DMS53 treated with DMSO at 0.1 percent for 48 hours (cell line): ENCODE results near the gene SRM.
"Not testable (repeated sequence)": the region's sequence is repeated elsewhere in the genome, so short reads cannot be mapped to it uniquely, and the experiment has no call there.

Experiments
- DNase-seq: peaks from one replicate; lab custom pipeline; 2025; ENCODE audit not compliant: unreplicated experiment; lab: John Stamatoyannopoulos, UW

Gene SRM

DNA sequence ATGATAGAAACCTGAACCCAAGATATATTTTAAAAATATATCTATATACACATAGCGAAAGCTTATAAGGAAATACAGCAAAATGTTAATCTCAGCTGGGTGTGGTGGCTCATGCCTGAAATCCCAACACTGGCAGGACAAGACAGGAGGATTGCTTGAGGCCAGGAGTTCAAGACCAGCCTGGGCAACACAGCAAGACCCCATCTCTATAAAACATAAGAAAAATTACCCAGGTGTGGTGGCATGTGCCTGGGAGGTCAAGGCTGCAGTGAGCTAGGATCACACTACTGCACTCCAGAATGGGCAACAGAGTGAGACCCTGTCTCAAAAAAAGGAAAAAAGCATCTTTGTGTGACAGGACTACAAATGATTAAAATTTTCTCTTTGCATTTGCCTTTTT is 6.0 kb upstream of the SRM start:
- no peak for DNase-seq

DNA sequence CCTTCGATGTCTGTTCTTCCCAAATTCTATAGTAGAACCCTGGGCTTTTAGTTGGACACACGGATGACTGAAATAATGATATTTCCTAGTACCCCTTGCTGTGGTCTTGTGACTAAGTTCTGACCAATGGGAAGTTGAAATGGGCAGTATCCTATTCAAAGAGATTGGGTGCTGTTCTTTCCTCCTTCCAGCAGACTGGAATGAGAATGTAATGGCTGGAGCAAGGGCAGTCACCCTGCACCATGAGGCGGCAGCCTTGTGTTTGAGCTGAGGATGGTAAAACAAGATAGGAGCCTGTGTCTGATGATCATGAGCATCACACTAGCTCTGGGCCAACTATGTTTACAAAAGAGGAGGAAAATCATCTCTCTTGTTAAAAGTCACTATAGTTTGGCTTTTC is 5.1 kb upstream of the SRM start:
- no peak for DNase-seq

DNA sequence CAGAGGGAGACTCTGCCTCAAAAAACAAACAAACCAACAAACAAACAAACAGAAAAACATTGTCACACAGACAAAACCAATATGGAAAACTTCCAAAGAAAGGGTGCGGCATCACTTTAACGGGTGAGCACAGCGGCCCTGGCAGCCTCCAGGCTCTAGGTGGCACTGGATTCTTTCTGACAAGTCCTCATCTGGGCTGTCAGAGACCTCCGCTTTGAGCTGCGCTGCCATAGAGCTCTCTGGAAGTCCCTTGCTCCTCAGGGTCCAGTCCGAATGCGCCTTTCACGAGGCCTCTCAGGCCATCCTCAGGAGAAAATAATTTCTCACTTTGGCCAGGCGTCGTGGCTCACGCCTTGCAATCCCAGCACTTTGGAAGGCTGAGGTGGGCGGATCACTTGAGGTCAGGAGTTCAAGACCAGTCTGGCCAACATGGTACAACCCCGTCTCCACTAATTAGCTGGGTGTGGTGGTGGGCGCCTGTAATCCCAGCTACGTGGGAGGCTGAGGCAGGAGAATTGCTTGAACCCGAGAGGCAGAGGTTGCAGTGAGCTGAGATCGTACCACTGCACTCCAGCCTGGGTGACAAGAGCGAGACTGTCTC is 4.2 kb upstream of the SRM start:
- not testable (repeated sequence) for DNase-seq

DNA sequence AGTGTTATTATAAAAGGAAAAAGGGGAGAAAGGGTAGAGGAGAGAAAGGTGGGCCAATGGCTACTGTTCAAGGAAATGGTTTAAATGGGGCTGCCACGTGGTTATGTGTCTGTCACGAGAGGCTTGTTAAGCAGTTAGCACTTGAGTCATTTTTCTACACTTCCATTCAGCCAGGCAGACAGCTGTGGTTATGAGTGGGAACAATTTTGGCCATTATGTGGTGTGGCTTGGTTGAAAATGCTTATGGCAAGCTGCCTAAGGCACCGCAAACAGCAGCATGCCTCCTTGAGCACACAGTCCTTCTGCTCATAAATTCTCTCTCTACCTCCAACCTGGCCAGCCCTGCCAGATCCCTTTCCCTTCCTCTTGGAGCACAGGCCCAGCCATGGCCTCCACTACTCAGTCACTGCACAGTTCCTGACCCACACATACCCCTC is 3.2 kb upstream of the SRM start:
- no peak for DNase-seq

DNA sequence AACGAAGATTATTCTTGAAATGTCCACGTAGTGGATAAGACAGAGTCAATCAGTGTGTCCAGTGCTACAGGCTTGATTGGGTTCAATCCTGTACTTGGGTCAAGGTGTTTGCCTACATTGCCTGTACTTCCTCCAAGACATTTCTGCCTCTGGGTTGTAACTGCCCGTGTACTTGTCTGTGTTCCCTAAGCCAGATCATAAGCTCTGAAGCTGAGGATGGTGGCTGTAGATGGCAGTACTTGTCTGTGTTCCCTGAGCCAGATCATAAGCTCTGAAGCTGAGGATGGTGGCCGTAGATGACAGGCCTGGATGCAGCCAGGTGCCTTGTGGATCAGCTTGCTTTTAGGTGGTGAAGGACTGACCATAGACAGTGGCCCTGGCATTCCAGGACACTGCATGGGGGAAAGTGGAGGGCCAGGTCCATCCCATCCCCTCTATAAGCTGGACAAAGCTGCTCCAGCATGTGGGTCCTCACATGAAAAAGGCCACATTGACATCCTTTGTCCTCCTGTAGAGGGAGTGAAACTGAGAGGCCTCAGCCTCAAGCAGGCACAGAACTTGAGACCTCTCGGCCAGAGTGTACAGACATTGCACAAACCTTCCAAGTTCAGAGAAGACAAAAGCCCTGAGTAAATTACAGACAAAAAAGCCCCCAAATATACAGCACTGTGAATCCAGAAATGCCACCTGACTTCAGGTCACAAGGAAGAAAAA is 2.0 kb upstream of the SRM start:
- DNase-seq = no peak

DNA sequence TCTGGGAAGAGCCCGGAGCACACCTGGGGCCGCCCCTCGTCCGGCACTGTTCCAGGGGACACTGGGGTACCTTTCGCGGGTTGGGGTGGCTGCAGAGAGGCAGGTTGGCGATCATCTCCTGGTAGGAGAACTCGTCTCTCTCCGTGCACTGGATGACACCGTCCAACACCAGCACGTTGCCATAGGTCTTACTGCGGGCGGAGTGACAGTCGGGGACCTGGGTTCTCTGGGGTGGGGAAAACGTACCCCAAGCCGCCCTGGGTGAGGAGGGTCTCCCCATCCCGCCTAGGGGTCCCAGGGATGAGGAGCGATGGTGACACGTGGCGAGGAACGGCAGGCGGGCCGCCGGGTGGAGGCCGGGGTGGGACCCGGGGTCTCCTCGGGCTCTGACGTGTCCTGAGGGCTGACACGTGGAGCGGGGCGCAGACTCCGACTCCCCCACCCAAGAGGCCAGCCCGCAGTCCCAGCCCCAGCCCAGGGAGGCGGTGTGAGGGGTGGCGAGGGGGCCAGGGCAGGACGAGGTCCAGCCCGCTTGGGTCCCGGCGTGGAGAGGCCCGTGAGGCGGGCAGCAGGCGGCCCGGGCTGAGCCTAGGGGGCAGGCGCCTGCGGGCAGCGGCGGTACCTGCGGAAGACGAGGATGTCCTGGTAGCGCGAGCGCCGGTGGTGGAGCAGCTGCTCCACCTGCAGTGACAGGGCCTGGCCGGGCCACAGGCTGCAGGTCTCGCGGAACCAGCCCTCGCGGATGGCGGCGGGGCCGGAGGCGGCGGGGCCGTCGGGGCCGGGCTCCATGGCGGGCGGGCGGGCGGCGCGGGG is 457 bp downstream of the SRM start:
- DNase-seq = peak; percentile 18

DNA sequence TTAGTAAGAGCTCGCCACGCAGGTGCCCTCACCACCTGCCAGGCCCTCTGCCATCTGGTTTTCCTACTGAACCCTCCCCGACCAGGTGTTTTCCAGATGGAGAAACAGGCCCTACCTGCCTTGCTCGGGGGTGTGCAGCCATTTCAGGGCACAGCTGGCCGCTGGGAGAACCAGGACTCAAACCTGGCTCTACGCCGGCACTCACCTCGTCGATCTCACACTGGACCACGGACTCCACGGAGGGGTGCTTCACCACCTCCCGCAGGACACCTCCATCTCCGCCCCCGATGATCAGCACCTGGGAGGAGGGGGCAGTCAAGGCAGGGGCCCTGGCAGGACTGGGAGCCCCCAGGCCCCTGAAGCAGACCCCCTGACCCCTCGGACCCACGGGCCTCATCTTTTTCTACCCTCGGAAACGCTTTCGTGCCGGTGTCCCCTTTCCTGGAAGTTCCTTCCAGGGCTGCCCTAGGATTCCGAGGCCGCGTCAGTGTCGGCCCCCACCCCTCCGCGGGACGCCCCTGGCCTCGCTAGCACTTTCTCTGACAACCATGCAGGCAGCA is 1.1 kb downstream of the SRM start:
- DNase-seq = peak; percentile 83

DNA sequence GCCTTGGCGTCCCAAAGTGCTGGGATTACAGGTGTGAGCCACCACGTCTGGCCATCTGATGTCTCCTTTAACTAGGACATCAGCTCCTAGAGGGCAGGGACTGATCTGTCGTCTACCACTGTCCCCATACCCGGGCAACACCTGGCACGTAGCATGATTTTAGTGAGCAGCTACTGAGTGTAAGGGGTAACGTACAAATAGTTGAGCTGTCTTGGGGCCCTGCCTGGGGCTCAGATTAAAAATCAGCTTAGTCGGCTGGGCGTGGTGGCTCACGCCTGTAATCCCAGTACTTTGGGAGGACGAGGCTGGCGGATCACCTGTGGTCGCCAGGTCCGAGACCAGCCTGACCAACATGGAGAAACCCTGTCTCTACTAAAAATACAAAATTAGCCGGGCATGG is 1.8 kb downstream of the SRM start:
- no peak for DNase-seq

DNA sequence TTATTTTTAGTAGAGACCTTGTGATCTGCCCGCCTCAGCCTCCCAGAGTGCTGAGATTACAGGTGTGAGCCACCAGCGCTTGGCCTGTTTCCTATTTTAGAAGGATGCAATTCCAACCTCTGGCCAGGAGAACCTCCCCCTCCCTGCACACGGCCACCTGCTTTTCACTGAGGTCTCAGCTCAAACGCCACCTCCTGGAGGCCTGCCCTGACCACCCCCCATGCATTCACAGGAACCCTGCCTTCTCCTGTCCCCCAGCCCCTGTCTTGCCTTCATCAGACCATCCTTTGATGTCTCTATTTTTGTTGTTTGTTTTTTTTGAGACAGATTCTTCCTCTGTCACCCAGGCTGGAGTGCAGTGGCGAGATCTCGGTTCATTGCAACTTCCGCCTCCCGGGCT is 2.3 kb downstream of the SRM start:
- DNase-seq = no peak

DNA sequence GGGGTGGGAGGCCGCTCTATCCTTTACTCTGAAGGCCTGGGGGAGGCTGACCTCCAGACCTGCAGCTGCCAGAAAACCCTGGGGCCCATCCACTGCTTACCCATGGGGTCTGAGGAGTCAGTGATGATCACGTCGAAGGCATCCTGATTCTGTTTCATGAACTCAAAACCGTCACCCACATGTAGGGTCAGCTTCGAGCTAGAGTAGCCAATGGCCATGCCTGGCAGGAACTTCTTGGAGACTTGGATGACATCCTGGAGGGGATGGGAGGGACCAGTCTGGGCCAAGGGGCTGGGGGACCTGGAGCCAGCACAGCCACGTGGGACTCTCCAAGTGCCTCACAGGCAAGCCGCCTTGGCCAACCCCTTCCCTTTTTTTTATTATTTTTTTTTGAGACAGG is 3.3 kb downstream of the SRM start:
- no peak for DNase-seq

DNA sequence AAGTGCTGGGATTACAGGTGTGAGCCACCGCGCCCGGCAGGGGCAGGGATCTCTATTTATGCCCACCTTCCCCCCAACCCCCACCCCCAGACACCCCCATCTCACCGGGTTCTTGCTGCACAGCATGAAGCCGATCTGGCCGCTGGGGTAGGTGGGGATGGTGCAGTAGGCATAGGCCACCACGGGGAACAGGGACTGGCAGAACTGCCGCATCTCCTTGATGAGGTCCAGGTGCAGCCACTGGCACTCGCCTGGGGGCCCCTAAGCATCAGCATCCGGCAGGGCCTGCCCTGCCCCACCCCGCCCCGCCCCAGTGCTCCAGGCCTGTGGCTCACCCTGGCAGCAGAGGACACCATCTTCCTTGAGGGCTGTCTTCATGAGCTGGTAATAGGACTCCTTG is 4.1 kb downstream of the SRM start:
- DNase-seq = no peak

DNA sequence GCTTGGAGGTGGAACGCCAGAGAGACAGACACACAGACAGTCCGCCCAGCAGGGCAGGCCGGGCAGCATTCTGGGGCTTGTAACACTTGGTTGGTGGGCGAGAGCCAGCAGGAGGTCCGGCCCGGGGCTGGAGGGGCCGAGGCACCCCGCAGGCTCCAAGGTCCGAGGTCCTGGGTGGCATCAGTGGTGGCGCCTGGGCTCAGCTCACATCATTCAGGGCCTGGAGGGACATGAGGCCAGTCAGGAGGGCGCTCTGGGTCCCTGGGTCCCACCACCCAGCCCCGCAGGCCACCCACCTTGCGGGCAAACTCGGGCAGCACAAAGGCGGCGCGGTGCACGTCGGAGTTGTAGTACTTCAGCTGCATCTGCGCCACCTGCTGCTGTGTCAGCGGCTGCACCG is 5.2 kb downstream of the SRM start:
- no peak for DNase-seq

DNA sequence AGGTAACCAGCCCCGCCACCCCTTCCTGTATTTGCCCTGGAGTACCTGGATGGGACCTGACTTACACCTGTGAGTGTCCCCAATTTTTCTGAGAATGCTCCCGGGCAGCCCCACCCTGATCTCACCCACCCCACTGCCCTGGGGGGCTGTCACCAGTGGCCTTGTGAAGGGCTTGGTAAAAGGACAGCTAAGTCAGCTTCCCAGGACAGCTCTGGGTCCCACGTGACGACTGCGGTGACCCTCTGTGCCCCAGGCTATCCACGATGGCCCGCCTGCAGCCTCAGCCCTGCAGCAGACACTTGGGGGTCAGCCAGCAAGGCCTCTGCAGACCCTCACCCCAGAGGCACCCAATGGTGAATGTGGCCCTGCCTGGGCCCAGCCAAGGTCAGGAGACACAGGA is 5.6 kb downstream of the SRM start:
- DNase-seq = no peak

DNA sequence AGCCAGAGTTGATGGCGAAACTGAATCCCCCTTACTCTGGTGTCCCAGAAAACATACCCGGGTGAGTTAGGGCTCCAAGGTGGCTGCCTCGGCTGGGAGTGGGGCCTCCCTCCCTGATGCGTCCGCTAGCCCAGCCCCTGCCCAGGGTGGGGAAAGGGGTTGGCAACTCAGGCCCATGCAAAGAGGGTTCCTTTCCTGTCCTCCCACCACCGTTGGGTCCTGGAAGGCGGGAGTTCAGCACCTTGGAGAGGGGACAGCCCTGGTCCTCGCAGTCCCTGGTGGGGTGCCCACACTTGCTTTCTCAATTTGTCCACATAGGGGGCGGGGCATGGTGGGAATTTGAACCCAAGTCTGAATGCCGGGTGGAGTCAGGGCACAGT is 6.1 kb downstream of the SRM start:
- no peak for DNase-seq

DNA sequence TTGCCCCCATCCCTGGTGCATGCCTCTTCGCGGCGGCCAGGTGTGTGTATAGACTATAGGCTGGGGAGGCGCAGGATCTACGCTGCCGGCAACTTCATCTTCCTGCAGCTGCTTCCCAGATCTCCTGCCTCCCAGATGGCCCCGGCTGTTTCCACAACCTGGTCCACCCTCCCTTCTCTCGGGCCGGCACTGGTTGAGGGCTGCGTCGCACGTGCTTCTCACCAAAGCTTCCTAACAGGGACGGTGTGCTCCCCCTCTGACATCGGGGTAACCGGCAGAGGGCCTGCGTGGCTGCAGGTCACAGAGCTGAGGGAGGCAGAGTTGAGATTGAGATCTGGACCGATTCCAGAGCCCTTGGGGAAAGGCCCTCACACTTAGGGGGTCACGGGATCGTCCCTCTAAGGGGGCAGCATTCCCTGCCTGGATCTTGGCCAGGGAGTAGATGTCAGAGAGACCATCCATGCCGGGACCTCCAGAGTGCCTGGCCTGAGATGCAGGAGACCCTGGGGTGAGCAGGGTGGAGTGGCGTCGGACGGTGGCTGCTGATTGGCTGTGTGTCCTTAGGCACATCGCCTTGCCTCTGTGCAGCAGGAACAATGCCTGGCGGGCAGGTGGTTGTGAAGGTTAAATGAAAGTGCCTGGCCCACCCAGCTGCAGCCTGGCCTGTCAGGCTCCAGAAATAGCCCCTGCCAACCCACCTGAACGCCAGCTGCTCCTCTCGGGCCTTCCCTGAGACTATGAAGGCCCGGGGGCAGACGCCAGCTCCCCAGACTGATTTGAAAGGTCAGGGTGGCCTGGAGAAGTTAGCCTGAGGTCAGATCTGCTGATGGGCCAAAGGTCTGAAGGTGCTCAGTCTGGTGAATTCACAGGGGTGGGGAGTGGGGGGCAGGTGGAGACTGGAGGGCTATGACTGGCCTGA is 6.7 kb downstream of the SRM start:
- DNase-seq = peak; percentile 20

DNA sequence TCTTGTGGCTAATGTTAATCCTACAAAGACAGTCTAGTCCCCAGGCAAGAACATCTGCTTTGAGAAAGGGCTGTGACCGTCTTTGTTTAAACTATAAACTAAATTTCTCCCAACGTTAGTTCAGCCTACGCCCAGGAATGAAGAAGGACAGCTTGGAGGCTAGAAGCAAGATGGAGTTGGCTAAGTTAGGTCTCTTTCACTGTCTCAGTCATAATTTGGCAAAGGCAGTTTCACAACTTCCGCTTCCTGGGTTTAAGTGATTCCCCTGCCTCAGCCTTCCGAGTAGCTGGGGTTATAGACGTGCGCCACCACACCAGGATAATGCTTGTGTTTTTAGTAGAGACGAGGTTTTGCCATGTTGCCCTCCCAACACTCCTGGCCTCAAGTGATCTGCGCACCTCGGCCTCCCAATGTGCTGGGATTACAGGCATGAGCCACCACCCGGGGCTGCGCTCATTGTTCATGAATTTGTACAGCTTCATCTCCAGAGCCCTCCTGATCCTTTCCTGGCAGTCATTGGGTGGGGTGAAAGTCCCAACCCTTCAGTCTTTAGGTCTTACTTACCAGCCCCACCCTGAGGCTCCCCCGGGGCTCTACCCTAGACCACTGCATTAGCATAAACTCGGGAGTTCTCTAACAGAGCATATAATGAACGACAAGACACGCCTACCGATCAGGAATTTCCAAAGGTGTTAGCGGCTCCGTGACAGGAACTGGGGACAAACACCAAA is 7.9 kb downstream of the SRM start:
- DNase-seq = no peak

DNA sequence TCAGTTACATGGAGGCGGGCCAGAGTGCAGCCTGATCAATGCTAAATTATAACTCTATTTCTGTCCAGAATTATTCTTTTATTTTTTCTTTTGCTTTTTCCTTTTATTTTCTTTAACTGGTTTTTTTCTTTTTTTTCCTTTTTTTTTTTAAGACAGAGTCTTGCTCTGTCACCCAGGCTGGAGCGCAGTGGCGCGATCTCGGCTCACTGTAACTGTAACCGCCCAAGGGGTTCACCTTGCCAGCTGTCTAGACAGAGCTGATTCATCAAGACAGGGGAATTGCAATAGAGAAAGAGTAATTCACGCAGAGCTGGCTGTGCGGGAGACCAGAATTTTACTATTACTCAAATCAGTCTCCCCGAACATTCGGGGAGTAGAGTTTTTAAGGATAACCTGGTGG is 8.7 kb downstream of the SRM start:
- DNase-seq = not testable (repeated sequence)

DNA sequence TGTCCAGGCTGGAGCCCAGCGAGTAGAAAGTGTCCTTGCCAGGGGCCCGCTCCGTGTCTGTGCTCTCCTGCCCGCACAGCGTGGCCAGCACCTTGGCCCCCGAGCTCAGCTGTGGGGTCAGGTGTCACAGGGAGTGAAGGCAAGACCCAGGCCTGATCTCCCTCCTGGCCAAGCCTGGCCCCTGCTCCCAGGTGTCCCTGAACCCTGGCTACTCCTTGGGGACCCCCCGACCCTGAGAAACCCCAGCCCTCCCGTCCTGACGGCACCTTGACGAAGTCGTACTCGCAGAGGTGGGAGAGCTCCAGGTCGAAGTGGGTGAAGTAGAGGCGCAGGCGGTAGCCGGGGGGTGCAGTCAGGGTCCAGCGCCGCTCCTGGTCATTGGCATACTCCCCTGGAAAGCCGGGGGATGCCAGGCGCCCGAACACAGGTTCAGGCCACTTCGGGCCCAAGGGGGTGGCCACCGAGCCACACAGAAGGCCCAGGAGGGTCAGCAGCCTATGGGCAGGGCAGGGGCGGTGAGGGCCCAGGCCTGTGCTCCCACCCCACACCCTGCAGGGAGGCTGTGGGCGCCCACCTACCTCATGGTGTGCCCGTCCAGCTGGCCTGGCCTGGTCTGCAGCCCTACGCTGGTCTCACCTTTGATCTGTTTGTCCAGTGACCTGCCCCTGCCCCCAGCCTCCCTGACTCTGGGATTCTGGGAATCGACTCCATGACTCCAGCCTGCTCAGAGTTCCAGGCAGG is 13.0 kb downstream of the SRM start, which contains the start of gene MASP2:
TSS of gene MASP2 (minus strand) at position 615 of the 741 bp plus-strand sequence. CDS start at position 583, 32 bp downstream.
- DNase-seq = no peak

DNA sequence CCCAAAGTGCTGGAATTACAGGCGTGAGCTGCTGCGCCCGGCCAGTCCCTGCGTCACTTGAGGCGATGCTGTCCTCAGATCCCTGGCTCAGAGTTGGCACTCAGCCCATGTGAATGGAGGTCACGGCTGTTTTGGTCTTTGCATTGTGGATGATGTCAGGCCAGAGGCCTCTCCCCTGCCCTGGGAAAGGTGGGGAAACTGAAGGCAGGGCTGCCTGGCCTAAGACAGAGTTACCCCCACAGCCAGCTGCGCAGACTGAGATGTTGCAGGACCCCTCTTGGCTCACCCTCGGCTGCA is 13.6 kb downstream of the SRM start:
- DNase-seq = no peak
